SKM-1 (cell line): ENCODE measurements around the gene LYRM1.
"Not testable (repeated sequence)": the region's sequence is repeated elsewhere in the genome, so short reads cannot be mapped to it uniquely, and the experiment has no call there.

Experiments used
- DNase-seq: peaks from one replicate; lab custom pipeline; 2025; ENCODE audit not compliant: unreplicated experiment; lab: John Stamatoyannopoulos, UW

Gene LYRM1

DNA sequence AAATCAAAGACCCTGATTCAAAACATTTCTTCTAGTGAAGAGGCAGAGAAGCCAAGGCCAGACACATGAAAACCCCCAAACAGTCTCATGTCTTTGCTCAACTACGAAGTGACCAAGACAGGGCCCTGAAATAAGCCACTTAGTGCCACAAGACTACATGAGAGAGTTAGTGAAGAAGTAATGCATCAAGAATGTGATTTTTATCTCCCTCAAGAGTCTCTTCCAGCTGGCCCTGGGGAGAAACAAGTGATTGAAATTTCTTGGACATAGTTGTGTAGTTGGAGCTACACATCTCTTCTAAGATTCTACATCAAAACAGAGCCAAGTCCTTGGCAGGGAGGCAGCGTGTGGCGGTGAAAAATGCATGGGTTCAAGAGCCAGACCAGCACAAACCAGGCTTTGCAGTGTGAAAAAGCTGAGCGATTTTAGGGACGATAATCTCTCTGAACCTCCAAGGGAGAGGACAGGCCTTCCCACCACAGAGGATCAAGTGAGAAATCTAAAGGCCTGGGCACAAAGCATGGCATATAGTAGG lies 30.6 kb downstream of the LYRM1 start:
- DNase-seq: no peak

DNA sequence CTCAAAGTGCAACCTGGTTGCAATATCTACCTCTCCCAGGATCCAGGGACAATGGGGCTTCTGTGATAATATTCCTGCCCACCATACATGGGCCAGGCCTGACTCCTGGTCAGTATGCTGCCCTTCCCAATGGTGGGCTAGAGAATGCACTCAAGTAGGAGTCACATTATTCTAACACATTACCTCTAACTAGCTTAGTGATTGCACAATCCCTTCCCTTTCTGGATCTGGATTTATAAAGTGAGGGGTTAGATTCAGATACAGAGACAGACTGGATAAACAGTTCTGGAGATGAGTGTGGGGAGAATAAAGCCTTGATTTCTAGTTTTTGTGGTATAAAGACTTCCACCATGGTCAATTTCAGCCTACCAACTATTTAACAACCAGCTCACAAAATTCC lies 33.0 kb downstream of the LYRM1 start:
- DNase-seq: no peak

DNA sequence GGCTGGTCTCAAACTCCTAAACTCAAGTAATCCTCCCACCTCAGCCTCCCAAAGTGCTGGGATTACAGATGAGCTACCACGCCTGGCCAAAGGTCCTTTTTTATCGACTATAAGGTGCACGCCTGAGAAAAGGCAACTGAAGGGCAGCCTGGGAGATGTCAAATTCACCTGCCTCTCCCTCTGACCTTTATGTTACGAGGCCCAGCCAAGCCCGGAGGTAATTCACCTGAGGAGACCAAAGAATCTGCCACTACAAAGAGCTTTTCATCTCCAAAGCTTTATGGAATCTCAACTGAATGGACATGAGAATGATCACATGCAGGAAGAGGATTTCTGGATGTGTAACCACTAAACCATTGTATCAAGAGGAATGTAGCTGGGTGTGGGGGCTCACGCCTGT lies 37.2 kb downstream of the LYRM1 start:
- DNase-seq: no peak

DNA sequence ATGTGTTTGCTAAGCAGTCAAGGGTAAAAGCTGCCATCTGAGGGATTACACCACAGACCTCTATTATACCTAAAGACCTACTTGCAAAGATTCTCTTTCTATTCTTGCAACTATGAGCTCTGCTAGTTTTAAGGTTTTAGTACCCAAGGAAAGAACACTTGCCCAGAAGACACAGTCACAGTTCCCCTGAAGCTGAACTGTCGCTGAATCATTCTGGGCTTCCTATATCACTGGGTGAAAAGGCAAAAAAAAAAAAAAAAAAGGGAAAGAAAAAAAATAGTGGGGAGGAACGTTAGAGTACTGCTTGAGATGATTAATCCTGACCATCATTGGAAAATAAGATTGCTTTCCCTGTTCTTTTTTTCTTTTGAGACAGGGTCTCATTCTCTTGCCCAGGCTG lies 37.9 kb downstream of the LYRM1 start:
- DNase-seq: no peak

DNA sequence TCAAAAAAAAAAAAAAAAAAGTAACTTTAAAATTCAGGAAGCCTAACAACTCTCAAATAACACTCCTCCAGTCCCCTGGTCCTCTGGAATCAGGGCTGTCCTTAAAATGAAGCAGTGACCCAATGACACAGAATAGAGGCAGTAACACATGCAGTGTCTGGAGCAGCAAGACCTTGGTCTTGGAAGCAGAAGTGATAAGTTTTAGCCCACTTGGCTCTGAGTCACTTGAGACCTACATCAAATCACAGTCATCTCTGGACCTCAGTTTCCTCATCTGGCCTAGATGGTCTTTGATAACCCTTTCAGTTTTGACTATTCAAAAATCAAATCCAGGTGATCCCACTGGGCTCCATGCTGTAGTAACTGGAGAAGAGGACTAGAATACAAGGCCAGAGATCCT lies 39.0 kb downstream of the LYRM1 start:
- no peak for DNase-seq

DNA sequence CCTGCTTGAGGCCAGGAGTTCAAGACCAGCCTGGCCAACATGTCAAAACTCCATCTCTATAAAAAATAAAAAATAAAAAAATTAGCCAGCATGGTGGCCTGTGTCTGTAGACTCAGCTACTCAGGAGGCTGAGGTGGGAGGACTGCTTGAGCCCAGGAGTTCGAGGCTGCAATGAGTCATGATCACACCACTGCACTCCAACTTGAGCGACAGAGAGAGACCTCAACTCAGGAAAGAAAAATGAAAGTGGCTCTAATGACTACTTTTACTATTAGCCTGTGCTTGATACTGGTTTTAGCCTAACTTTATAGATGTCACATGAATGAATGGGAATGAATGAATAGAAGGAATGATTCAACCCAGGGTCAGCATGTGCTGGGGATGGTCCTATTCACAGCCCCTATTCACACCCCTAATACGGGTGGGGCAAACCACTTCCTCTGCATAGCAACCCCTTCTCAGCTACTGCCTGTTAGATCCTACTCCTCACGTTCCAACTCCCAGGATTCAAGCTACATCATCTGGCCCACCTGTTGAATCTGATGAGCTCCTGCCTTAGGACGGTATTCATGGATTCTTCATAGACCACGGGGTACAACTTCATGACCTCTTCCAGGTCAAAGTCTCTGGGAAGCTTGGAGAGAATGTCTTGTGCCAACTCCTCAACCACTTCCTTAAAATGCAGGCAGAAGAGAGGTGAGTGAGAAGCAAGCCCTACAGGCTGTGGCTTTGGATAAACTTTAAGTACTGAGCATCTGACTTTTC lies 40.5 kb downstream of the LYRM1 start:
- peak; percentile 54 for DNase-seq

DNA sequence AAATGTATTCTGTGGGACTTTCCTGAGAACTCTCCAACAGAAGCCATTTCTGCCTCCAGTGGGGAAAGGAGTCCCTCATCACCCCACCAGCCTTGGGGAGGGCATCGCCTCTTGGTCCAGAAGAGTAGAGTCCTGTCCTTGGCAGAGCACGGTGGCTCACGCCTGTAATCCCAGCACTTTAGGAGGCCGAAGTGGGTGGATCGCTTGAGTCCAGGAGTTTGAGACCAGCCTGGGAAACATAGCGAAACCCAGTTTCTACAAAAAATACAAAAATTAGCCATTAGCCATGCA lies 41.0 kb downstream of the LYRM1 start:
- DNase-seq: no peak

DNA sequence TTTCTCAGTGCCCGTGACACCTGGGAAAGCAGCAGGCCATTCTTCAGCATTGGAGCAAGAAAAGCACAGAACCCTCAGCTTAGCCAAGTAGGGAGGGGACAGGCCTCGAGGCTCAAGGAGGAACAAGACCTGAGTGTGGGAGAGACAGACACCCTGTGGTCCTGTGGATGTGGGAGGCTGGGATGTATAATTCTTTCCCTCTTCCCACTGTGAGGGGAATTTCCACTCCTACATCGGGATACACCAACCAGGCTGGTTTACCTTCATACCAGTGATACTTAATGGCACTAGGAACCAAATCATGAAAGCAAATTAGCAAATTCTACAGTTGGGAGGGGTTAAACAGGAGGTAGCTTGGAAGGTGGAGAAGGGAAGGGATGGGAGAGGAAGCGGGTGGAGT lies 41.7 kb downstream of the LYRM1 start:
- DNase-seq: no peak

DNA sequence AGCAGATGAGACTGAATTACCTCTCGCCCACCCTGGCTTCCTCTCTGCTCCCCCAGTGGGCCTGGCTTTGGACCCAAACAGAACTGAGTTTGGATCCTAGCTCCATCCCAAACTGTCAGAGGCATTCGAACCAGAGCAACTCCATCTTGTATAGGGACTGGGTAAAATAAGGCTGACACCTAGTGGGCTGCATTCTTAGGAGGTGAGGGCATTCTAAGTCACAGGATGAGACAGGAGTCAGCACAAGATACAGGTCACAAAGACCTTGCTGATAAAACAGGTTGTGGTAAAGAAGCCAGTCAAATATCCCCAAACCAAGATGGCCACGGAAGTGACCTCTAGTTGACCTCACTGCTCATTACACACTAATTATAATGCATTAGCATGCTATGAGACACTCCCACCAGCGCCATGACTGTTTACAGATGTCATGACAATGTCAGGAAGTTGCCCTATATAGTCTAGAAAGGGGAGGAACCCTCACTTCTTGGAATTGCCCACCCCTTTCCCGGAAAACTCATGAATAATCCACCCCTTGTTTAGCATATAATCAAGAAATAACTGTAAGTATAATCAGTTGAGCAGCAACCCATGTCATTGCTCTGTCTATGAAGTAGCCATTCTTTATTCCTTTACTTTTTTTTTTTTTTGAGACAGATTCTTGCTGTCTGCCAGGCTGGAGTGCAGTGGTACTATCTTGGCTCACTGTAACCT lies 44.4 kb downstream of the LYRM1 start:
- no peak for DNase-seq

DNA sequence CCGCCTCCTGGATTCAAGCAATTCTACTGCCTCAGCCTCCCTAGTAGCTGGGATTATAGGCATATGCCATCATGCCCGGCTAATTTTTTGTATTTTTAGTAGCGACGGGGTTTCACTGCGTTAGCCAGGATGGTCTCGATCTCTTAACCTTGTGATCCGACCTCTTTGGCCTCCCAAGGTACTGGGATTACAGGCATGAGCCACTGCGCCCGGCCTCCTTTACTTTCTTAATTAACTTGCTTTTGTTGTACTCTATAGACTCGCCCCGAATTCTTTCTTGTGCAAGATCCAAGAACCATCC lies 45.0 kb downstream of the LYRM1 start:
- not testable (repeated sequence) for DNase-seq

DNA sequence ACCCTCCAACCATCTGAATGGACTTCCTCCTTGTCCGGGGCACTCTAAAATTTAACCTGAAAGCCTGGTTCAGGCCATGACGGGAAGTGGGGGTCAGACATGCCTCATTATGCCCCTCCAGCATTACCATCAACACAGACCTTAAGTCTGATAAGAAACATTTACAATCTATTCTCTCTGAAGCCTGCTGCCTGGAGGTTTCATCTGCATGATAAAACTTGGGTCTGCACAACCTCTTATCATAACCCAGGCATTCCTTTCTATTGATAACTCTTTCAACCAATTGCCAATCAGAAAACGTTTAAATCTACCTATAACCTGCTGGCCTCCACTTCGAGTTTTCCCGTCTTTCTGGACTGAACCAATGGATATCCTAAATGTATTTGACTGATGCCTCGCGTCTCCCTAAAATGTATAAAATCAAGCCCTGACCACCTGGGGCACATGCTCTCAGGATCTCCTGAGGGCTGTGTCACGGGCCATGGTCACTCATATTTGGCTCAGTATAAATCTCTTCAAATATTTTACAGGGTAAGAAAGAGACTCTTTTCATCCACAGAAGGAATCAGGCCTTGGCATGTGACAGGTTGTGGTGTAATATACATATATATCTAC lies 45.6 kb downstream of the LYRM1 start:
- no peak for DNase-seq

DNA sequence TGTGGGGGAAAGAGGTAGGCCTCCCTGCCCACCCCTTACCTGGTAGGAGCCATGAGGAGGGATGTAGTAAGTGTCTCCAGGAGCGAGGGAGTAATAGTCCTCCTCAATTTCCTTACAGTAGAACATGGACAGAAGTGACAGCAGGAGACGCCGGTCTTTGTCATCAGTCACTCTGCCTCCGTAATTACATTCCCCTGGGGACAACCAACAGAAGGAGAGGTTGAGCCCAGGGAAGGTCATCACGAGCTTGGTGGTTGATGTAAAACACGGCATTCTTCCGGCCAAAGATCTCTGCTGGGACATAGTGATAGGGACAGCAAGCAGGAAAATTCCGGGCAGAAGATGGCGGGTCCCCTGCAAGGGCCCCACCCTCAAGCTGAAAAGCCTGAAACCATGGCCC lies 47.9 kb downstream of the LYRM1 start:
- DNase-seq: no peak

DNA sequence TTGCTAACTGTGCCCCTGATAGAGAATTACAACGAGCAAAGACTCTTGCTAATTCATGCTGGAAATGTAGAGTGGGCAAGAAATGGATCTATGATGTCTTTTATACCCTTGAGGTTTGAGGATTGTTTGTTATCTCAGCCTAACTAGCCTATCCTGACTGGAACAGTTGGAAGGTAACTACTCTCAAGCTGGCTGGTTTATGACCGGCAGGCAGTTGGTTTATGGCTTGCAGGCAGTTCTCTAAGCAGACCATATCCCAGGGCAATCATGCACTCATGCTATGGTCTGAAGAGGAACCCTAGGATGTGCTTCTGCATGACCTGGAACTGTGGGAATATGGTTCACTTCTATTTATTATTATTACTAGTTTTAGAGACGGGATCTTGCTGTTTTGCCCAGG lies 49.1 kb downstream of the LYRM1 start:
- no peak for DNase-seq

DNA sequence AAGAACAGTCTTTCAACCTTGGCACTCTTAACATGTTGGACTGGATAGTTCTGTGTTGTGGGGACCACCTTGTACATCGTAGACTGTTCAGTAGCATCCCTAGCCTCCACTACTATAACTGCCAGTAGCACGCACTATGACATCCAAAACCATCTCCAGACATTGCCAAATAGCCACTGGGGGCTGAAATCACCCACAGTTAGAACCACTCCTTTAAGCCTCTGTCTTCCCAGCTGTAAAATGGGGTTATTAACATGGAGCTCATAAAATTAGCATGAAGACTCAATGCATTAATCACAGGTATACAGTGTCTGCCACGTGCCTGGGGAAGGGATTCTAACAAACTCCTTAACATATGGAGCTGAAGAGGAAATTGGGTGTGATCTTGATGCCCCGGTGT lies 49.7 kb downstream of the LYRM1 start:
- no peak for DNase-seq

DNA sequence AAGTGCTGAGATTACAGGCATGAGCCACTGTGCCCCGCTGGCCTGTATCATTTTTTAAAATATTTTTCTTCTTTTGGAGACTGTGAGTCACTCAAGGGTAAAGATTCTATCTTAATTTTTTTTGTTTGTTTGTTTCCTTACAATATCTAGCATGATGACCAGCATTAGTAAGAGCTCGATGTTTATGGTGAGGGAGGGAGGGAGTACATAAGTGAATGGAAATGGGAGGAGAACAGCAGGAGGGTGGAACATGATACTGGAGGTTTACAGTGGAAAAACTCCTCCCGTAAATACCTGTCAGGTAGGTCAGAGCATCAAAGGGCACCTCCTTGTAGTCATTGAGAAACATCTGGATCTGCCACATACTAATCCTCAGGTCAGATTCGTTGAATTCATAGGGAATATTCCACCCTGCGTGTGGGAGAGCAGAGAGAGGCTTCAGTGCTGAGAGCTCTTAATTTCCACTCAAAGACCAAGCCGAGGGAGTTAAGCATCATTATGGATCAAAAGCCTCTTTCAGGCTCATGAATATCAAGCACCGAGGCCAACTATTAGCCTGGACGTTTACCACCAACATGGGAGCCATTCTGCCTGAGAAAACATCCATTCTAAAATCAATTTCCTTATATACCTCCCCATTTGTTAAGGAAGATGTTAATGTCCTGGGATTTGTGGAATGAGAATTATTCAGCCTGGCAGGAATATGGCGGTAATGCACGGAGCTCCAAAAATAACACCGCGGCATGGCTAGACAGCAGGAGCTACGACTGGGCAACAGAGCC lies 51.8 kb downstream of the LYRM1 start:
- DNase-seq: no peak

DNA sequence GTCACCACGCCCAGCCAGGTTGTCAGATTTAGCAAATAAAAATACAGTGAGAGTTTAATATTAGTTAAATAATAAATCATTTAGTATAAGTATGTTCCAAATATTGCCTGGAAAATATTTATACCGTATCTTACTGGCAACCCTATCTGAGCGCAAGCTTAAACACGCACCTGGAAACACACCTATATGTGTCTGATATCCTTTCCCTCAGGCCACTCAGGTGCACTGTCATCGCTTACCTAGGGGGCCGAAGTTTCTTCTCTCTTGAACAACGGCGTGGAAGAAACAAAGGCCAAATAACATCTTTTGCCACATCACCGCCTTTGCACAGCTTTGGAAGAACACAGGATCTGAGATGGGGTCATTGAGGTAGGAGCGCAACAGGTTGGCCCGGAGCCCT lies 54.0 kb downstream of the LYRM1 start:
- no peak for DNase-seq

DNA sequence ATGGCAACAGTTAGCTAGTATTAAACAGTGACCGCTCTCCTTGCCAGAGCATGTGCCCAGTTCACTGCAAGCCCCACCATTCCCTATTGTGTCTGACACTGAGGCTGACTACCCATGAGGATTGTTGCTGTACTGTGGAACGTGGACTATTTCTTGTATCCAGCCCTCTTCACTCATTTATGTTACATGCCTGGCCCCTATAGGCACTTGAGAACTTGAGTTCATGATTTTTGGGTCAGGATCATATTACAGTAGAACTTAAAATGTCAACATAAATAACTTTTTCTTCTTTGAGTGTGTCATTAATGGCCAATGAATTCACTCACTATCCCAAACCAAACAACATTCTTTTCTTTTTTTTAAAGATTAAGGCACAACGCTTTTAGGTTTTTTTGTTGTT lies 55.7 kb downstream of the LYRM1 start:
- no peak for DNase-seq

DNA sequence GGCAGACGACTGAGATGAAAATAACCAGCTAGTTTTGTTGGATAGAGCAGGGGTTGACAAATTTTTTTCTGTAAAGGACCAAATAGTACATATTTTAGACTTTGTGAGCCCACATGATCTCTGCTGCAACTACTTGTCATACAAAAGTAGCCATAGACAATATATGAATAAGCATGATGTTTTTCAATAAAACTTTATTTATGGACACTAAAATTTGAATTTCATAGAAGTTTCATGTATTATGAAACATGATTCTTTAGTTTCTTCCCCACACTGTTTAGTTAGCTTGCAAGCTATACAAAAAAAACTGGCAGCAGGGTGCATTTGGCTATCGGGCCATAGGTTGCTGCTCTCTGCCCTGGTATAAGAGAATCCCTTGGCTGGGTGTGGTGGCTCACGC lies 56.6 kb downstream of the LYRM1 start:
- no peak for DNase-seq

DNA sequence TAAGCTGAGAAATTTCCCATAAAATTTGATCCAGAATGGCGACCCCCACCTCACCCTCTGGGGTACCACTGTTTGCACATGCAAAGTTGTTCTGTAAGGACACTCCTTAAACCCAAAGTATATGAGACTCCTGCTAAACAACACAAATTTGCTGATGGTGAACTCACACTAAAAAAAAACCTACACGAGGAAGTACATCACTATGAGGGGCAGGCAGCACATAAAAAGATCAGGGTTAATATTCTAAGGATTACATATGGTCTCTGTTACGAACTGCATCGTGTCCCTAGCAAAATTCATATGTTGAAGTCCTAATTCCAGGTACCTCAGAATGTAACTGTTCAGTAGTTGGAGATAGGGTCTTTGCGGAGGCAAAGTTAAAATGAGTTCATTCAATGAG lies 60.3 kb downstream of the LYRM1 start:
- no peak for DNase-seq

DNA sequence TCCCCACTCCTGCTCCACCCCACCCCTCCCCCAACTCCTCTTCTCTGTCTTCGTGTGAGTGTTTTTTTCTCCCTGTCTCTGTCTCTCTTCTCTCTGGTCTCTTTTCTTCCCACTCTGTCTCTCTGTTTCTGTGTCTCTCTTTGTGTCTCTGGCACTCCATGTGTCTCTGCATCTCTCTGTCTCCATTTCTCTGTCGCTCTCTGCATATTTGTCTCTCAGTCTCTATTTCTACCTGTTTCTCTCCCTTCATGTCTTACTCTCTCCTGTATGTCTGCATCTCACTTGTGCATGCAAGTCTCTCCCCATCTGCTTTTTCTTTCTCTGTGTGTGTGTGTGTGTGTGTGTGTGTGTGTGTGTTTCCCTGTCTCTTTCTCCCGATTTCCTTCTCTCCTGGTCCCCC lies 68.2 kb downstream of the LYRM1 start:
- no peak for DNase-seq

DNA sequence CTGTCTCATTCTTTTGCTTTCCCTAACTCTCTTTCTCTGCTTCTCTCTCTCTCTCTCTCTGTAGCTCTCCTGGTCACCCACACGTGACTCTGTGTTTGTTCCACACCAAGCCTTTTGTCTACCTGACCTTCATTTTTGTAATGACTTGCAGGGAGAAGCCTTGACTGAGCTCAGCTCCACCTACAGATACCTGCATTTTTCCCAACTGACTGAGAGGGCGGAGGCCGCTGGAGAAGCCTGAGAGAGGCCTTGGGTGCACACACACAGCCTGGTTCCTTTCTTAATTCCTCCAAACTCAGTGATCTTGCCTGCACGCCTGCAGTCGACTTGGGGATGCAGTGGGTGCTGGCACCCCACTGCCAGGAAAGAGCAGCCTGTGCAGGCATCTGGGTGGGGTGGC lies 68.8 kb downstream of the LYRM1 start:
- no peak for DNase-seq

DNA sequence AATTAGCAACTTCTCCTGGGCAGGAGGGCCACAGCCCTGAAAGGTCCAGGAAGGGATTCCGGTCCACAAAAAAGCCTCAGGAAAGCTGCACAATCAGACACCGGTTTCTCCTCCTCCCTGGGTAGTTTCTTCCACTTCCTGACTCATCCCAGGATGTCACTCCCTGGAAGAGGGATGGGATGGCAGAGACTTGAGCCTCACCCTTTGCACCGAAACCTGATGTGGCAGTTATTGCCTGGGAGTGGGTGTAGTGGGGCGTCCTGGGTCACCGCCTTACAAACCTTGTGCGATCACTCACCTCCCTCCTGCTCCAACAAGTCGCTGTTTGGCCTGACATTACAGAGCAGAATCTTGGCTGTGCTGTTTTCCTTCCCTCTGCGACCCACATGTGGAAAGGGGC lies 70.8 kb downstream of the LYRM1 start:
- no peak for DNase-seq
